ENCODE measurements around the gene CASTOR1.

- no peak for TF ChIP-seq CTCF (IDR thresholded peaks at IDR 0.05; ENCODE audit: low read depth, low read length)
- no peak for TF ChIP-seq EZH2phosphoT487 (IDR thresholded peaks at IDR 0.05; ENCODE audit: low read depth)
Measured at GRCh38 chr22:30312053-30312452, 22.7 kb upstream of the CASTOR1 start.
